Stimulated activated naive CD4-positive, alpha-beta T cell (primary cell): Measurements from ENCODE around the gene PCBD2.
A peak's percentile ranks its signal among the peaks of the same experiment; 100 is the strongest.
"Not testable (repeated sequence)": the region's sequence is repeated elsewhere in the genome, so short reads cannot be mapped to it uniquely, and the experiment has no call there.

Experiments
- DNase-seq, 6 experiments: peaks; one replicate each; lab custom pipeline; 2025; lab: John Stamatoyannopoulos, UW

PCBD2 gene

GRCh38 chr5:134904610-134905245 lies at the start of gene PCBD2:
TSS of gene PCBD2 (plus strand) at chr5:134905131. CDS start at chr5:134905140, 9 bp downstream.
- DNase-seq = peak; percentile 77 to 90 (median 82)

- not testable (repeated sequence) for DNase-seq
Observed at GRCh38 chr5:134856465-134856864, 48.5 kb upstream of the PCBD2 start.

GRCh38 chr5:134857401-134857800 lies 47.5 kb upstream of the PCBD2 start:
- no peak for DNase-seq

GRCh38 chr5:134864707-134865106 lies 40.2 kb upstream of the PCBD2 start:
- DNase-seq = no peak

- DNase-seq = peak in 2 of 6 experiments; percentile 25 to 76
Observed at GRCh38 chr5:134873494-134873893, 31.4 kb upstream of the PCBD2 start.

GRCh38 chr5:134873987-134874830 lies 30.7 kb upstream of the PCBD2 start, which contains the start of gene TXNDC15:
TSS of gene TXNDC15 (plus strand) at chr5:134874371. CDS start at chr5:134874428, 57 bp downstream.
- peak; percentile 60 to 81 (median 75) for DNase-seq

- DNase-seq = peak in 2 of 6 experiments; percentile 23 to 41
Observed at GRCh38 chr5:134874831-134875655, 29.9 kb upstream of the PCBD2 start.

- no peak for DNase-seq
Observed at GRCh38 chr5:134877159-134877558, 27.8 kb upstream of the PCBD2 start.

GRCh38 chr5:134878403-134878802 lies 26.5 kb upstream of the PCBD2 start:
- no peak for DNase-seq

GRCh38 chr5:134879456-134879855 lies 25.5 kb upstream of the PCBD2 start:
- DNase-seq = no peak

- not testable (repeated sequence) for DNase-seq
Observed at GRCh38 chr5:134880937-134881336, 24.0 kb upstream of the PCBD2 start.

GRCh38 chr5:134881711-134882110 lies 23.2 kb upstream of the PCBD2 start:
- not testable (repeated sequence) for DNase-seq

- no peak for DNase-seq
Observed at GRCh38 chr5:134887593-134888159, 17.3 kb upstream of the PCBD2 start.

GRCh38 chr5:134889335-134889734 lies 15.6 kb upstream of the PCBD2 start:
- DNase-seq = no peak

- no peak for DNase-seq
Observed at GRCh38 chr5:134891473-134891872, 13.5 kb upstream of the PCBD2 start.

GRCh38 chr5:134892282-134892681 lies 12.6 kb upstream of the PCBD2 start:
- no peak for DNase-seq

GRCh38 chr5:134892926-134893325 lies 12.0 kb upstream of the PCBD2 start:
- no peak for DNase-seq

- DNase-seq = no peak
Observed at GRCh38 chr5:134893748-134894505, 11.0 kb upstream of the PCBD2 start.

- no peak for DNase-seq
Observed at GRCh38 chr5:134902071-134902801, 2.7 kb upstream of the PCBD2 start.

- peak; percentile 38 to 92 (median 75) for DNase-seq
Observed at GRCh38 chr5:134905246-134905996, 490 bp downstream of the PCBD2 start.
